HEK293 (cell line): ENCODE measurements around the gene FOXK2.

Source experiments
- CTCF ChIA-PET: fragments of 350-600 bp; formaldehyde crosslinking; extraction: SDS; loops from one replicate; lab custom pipeline; 2021; ENCODE audit warnings: antibody characterized with exemption; lab: Yijun Ruan, JAX
- POLR2A ChIA-PET: fragments of 300-600 bp; formaldehyde crosslinking; extraction: SDS; loops from one replicate; lab custom pipeline; 2020; ENCODE audit warnings: antibody characterized with exemption, inconsistent platforms; lab: Yijun Ruan, JAX
- H3K27ac ChIP-seq: fragments of 200-500 bp; sonication (Bioruptor generic); 2 replicates; pipeline ENCODE4 v1.5.1; 2014; ENCODE audit warnings: low read depth, low read length, control low read depth, inconsistent platforms; ENCODE audit errors: extremely low read depth
- H3K36me3 ChIP-seq, 2 experiments: fragments of 200-500 bp in 1 of 2; sonication (Bioruptor generic) in 1 of 2; 1 replicate in 1 of 2; 2 replicates in 1 of 2; pipeline ENCODE4 v1.5.1; 2014 to 2017; ENCODE audit warnings: inconsistent platforms in 2 of 2, low read length in 2 of 2; ENCODE audit not compliant: control insufficient read depth in 2 of 2, insufficient read depth in 1 of 2
- H3K4me1 ChIP-seq: fragments of 200-500 bp; sonication (Bioruptor generic); 2 replicates; pipeline ENCODE4 v1.5.1; 2014; ENCODE audit warnings: mild to moderate bottlenecking, low read length, inconsistent platforms; ENCODE audit not compliant: control insufficient read depth, insufficient read depth
- H3K4me3 ChIP-seq: 2 replicates; pipeline ENCODE4 v1.5.1; 2011; ENCODE audit warnings: low read depth, mild to moderate bottlenecking, control low read depth, low read length, moderate library complexity
- H3K9me3 ChIP-seq: fragments of 200-500 bp; sonication (Bioruptor generic); 2 replicates; pipeline ENCODE4 v1.5.1; 2014; ENCODE audit warnings: low read depth, low read length, inconsistent platforms; ENCODE audit not compliant: control insufficient read depth, insufficient read depth
- ATF2 ChIP-seq: fragments of 450-650 bp; formaldehyde crosslinking; IDR thresholded peaks from 2 replicates; pipeline ENCODE4 v1.5.1; 2016; ENCODE audit warnings: missing biosample characterization, missing genetic modification characterization, low read depth
- EGR2 ChIP-seq: fragments of 450-650 bp; formaldehyde crosslinking; IDR thresholded peaks from 2 replicates; pipeline ENCODE4 v1.5.1; 2016; ENCODE audit warnings: low read depth, missing biosample characterization, missing genetic modification characterization
- FEZF1 ChIP-seq: fragments of 450-650 bp; formaldehyde crosslinking; IDR thresholded peaks from 2 replicates; pipeline ENCODE4 v1.5.1; 2016; ENCODE audit warnings: missing biosample characterization, missing genetic modification characterization
- IKZF3 ChIP-seq: fragments of 450-650 bp; IDR thresholded peaks from 2 replicates; pipeline ENCODE4 v1.5.0; 2018; ENCODE audit warnings: missing biosample characterization, mild to moderate bottlenecking, missing genetic modification characterization, moderate library complexity
- KLF10 ChIP-seq: fragments of 450-650 bp; IDR thresholded peaks from 2 replicates; pipeline ENCODE4 v1.5.1; 2018; ENCODE audit warnings: missing biosample characterization, mild to moderate bottlenecking, missing genetic modification characterization
- KLF9 ChIP-seq: fragments of 450-650 bp; formaldehyde crosslinking; IDR thresholded peaks from 2 replicates; pipeline ENCODE4 v1.5.1; 2016; ENCODE audit warnings: missing biosample characterization, missing genetic modification characterization, low read depth
- SCRT1 ChIP-seq: fragments of 450-650 bp; formaldehyde crosslinking; IDR thresholded peaks from 2 replicates; pipeline ENCODE4 v1.5.1; 2016; ENCODE audit warnings: missing biosample characterization, missing genetic modification characterization, borderline replicate concordance
- SP3 ChIP-seq: fragments of 450-650 bp; formaldehyde crosslinking; IDR thresholded peaks from 2 replicates; pipeline ENCODE4 v1.5.1; 2016; ENCODE audit warnings: missing biosample characterization, missing genetic modification characterization
- ZBTB44 ChIP-seq: fragments of 450-650 bp; IDR thresholded peaks from 2 replicates; pipeline ENCODE4 v1.5.1; 2018; ENCODE audit warnings: missing biosample characterization, mild to moderate bottlenecking, missing genetic modification characterization
- ZEB2 ChIP-seq: fragments of 450-650 bp; formaldehyde crosslinking; IDR thresholded peaks from 2 replicates; pipeline ENCODE4 v1.5.1; 2016; ENCODE audit warnings: missing biosample characterization, missing genetic modification characterization
- ZFP37 ChIP-seq: fragments of 450-650 bp; formaldehyde crosslinking; IDR thresholded peaks from 2 replicates; pipeline ENCODE4 v1.5.1; 2016; ENCODE audit warnings: missing biosample characterization, missing genetic modification characterization
- ZNF280D ChIP-seq: fragments of 450-650 bp; formaldehyde crosslinking; IDR thresholded peaks from 2 replicates; pipeline ENCODE4 v1.5.1; 2016; ENCODE audit warnings: missing biosample characterization, missing genetic modification characterization
- ZNF324 ChIP-seq: fragments of 450-650 bp; formaldehyde crosslinking; IDR thresholded peaks from 2 replicates; pipeline ENCODE4 v1.5.1; 2016; ENCODE audit warnings: missing biosample characterization, missing genetic modification characterization
- ZNF335 ChIP-seq: fragments of 450-650 bp; formaldehyde crosslinking; conservative IDR thresholded peaks from 2 replicates; pipeline ENCODE4 v1.5.1; 2016; ENCODE audit warnings: missing biosample characterization, missing genetic modification characterization
- ZNF416 ChIP-seq: fragments of 450-650 bp; formaldehyde crosslinking; IDR thresholded peaks from 2 replicates; pipeline ENCODE4 v1.5.1; 2016; ENCODE audit warnings: missing biosample characterization, missing genetic modification characterization
- ZNF433 ChIP-seq: fragments of 450-650 bp; formaldehyde crosslinking; IDR thresholded peaks from 2 replicates; pipeline ENCODE4 v1.5.1; 2016; ENCODE audit warnings: missing biosample characterization, missing genetic modification characterization, low read depth
- ZNF610 ChIP-seq: fragments of 450-650 bp; formaldehyde crosslinking; IDR thresholded peaks from 2 replicates; pipeline ENCODE4 v1.5.1; 2016; ENCODE audit warnings: missing biosample characterization, missing genetic modification characterization, borderline replicate concordance
- ZNF658 ChIP-seq: fragments of 450-650 bp; formaldehyde crosslinking; IDR thresholded peaks from 2 replicates; pipeline ENCODE4; 2016; ENCODE audit warnings: missing biosample characterization, missing genetic modification characterization
- ZNF660 ChIP-seq: fragments of 450-650 bp; IDR thresholded peaks from 2 replicates; pipeline ENCODE4 v1.5.1; 2018; ENCODE audit warnings: missing biosample characterization, mild to moderate bottlenecking, missing genetic modification characterization
- ZNF785 ChIP-seq: fragments of 450-650 bp; formaldehyde crosslinking; IDR thresholded peaks from 2 replicates; pipeline ENCODE4 v1.5.1; 2016; ENCODE audit warnings: missing biosample characterization, missing genetic modification characterization
- ZNF791 ChIP-seq: fragments of 450-650 bp; formaldehyde crosslinking; IDR thresholded peaks from 2 replicates; pipeline ENCODE4 v1.5.1; 2016; ENCODE audit warnings: missing biosample characterization, missing genetic modification characterization
- ZNF843 ChIP-seq: fragments of 450-650 bp; formaldehyde crosslinking; IDR thresholded peaks from 2 replicates; pipeline ENCODE4 v1.5.1; 2016; ENCODE audit warnings: missing biosample characterization, missing genetic modification characterization
- ZSCAN30 ChIP-seq: fragments of 450-650 bp; IDR thresholded peaks from 2 replicates; pipeline ENCODE4 v1.5.1; 2018; ENCODE audit warnings: missing biosample characterization, mild to moderate bottlenecking, missing genetic modification characterization, moderate library complexity
- TF ChIP-seq, protein P1 (sequence below): fragments of 450-650 bp; formaldehyde crosslinking; IDR thresholded peaks from 2 replicates; pipeline ENCODE4 v1.5.1; 2016; ENCODE audit warnings: missing biosample characterization, missing genetic modification characterization
- TF ChIP-seq, protein P2 (sequence below): fragments of 450-650 bp; formaldehyde crosslinking; IDR thresholded peaks from 2 replicates; pipeline ENCODE4 v1.5.1; 2016; ENCODE audit warnings: missing biosample characterization, missing genetic modification characterization
- TF ChIP-seq, protein P3 (sequence below): fragments of 450-650 bp; formaldehyde crosslinking; IDR thresholded peaks from 2 replicates; pipeline ENCODE4 v1.5.1; 2016; ENCODE audit warnings: missing biosample characterization, missing genetic modification characterization

Gene FOXK2

DNA sequence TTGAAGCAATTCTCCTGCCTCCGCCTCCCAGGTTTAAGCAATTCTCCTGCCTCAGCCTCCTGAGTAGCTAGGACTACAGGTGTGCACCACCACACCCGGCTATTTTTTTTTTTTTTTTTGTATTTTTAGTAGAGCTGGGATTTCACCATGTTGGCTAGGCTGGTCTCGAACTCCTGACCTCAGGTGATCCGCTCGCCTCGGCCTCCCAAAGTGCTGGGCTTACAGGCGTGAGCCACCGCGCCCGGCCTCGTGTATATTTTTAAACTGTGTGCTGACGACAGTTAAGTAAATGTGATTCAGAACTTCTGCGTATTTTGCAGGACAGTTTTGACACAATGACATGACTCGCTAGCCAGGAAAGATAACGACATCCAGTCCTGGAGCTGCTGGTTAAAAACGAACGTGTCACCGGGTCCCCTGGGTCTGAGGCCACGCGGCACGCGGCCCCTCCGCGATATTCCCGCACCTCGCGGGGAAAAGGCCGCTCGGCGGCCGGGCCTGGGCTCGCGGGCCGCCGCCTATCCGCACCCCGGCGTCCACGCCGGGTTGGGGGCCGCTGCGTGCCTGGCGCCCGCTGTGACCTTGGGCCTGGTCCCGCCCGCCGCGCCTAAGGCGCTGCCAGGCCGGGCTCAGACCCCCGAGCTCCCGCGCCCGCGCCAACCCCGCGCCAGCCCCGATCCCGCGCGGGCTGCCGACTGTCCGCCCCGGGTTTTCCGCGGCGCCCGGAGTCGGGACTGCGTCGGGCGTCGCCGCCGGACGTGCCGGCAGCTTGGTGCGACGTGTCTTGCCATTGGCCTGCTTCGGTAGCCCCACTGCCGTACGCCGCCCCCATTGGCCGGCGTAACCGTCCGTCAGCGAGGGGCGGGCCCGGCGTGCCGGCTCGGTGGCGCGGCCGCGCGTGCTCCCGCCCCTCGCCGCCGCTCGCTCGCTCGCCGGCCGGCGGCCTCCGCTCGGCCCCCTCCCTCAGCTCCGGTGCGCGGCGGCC is at the start of gene FOXK2:
Gene FOXK2, plus strand, starts transcription at position 907 of the 985 bp plus-strand sequence. CDS start 157 bp downstream, outside the sequence.
- Histone ChIP-seq H3K4me1 (peaks cover 4% of the 10 kb centered on the region), H3K9me3 (no peaks in the 10 kb centered on the region), H3K36me3 (peaks cover 0 to 5% of the 10 kb centered on the region in 2 experiments; a peak in 1 of 3 replicates), H3K27ac (peak within 1 kb of the TSS; percentile 91), H3K4me3 (peak within 1 kb of the TSS; percentile 64)
- ChIA-PET CTCF (interaction anchor here (0.9 to 1.1 kb wide), 3 partner anchors 12 to 34 kb away, joined by 3 to 4 read pairs (median 3); no protein-coding TSS in a partner anchor), POLR2A (interaction anchor here (0.7 to 2.9 kb wide), 13 partner anchors 11 to 62 kb away, joined by 3 to 14 read pairs (median 5); no protein-coding TSS in a partner anchor)
- TF ChIP-seq KLF9 (tag by site-specific recombination) (no peak), KLF10 (tag by site-specific recombination) (peak; percentile 59; the same call in 1 of the 2 replicates), ZNF433 (tag by site-specific recombination) (no peak), SCRT1 (tag by site-specific recombination) (peak; percentile 58; the same call in 1 of the 2 replicates), FEZF1 (tag by site-specific recombination) (no peak), EGR2 (tag by site-specific recombination) (no peak), ZNF843 (tag by site-specific recombination) (no peak), ZNF660 (tag by site-specific recombination) (peak; percentile 90), ZFP37 (tag by site-specific recombination) (0 out of 2 replicates have a peak, but pooled peaks have one; percentile 30), ATF2 (tag by site-specific recombination) (no peak), ZNF280D (tag by site-specific recombination) (peak; percentile 80), ZEB2 (tag by site-specific recombination) (peak; percentile 37; the same call in 1 of the 2 replicates), ZNF610 (tag by site-specific recombination) (no peak), ZNF785 (0 out of 2 replicates have a peak, but pooled peaks have one; percentile 40), ZSCAN30 (tag by site-specific recombination) (peak; percentile 64; the same call in 1 of the 2 replicates), ZNF791 (tag by site-specific recombination) (no peak), SP3 (tag by site-specific recombination) (peak; percentile 46), IKZF3 (tag by site-specific recombination) (peak; percentile 45; the same call in 1 of the 2 replicates), ZNF658 (tag by site-specific recombination) (no peak), ZBTB44 (tag by site-specific recombination) (peak; percentile 57; the same call in 1 of the 2 replicates), ZNF324 (tag by site-specific recombination) (peak; percentile 68; the same call in 1 of the 2 replicates), ZNF335 (tag by site-specific recombination) (peak; percentile 86), ZNF416 (tag by site-specific recombination) (no peak)
- TF ChIP-seq, protein P1, sequence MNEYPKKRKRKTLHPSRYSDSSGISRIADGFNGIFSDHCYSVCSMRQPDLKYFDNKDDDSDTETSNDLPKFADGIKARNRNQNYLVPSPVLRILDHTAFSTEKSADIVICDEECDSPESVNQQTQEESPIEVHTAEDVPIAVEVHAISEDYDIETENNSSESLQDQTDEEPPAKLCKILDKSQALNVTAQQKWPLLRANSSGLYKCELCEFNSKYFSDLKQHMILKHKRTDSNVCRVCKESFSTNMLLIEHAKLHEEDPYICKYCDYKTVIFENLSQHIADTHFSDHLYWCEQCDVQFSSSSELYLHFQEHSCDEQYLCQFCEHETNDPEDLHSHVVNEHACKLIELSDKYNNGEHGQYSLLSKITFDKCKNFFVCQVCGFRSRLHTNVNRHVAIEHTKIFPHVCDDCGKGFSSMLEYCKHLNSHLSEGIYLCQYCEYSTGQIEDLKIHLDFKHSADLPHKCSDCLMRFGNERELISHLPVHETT (tag by site-specific recombination): 0 out of 2 replicates have a peak, but pooled peaks have one; percentile 19
- TF ChIP-seq, protein P2, sequence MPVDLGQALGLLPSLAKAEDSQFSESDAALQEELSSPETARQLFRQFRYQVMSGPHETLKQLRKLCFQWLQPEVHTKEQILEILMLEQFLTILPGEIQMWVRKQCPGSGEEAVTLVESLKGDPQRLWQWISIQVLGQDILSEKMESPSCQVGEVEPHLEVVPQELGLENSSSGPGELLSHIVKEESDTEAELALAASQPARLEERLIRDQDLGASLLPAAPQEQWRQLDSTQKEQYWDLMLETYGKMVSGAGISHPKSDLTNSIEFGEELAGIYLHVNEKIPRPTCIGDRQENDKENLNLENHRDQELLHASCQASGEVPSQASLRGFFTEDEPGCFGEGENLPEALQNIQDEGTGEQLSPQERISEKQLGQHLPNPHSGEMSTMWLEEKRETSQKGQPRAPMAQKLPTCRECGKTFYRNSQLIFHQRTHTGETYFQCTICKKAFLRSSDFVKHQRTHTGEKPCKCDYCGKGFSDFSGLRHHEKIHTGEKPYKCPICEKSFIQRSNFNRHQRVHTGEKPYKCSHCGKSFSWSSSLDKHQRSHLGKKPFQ (tag by site-specific recombination): 0 out of 2 replicates have a peak, but pooled peaks have one; percentile 20
- TF ChIP-seq, protein P3, sequence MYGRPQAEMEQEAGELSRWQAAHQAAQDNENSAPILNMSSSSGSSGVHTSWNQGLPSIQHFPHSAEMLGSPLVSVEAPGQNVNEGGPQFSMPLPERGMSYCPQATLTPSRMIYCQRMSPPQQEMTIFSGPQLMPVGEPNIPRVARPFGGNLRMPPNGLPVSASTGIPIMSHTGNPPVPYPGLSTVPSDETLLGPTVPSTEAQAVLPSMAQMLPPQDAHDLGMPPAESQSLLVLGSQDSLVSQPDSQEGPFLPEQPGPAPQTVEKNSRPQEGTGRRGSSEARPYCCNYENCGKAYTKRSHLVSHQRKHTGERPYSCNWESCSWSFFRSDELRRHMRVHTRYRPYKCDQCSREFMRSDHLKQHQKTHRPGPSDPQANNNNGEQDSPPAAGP (tag by site-specific recombination): peak; percentile 23; the same call in 1 of the 2 replicates
